ENCODE data around the gene CHST3.
"Not testable (repeated sequence)": the region's sequence is repeated elsewhere in the genome, so short reads cannot be mapped to it uniquely, and the experiment has no call there.

Gene CHST3

DNA sequence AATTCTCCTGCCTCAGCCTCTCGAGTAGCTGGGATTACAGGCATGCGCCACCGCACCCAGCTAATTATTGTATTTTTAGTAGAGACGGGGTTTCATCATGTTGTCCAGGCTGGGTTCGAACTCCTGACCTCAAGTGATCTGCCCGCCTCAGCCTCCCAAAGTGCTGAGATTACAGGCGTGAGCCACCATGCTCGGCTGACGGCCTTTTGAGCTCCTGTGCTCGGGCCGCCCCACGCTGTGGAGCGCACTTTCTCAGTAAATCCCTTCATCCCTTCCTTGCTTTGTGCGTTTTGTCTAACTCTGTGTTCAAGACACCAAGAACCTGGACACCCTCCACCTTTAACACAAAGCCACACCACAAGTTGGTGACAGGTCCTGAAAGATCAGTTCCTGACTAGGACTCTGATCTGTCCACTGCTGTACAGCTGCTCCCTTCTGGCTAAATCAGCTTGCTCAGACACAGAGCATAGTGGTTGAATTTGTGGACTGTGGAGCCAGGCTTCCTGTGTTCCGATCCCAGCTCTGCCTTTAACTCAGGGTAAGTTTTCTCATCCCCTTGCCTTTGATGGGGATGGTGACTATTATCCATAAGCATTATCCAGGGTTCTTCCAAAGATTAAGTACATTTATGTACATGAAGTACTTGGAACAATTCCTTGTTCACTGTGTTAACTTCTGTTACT lies 20.1 kb downstream of the CHST3 start:
- ATAC-seq (ENCODE audit: low read depth) (no peak), DNase-seq (ENCODE audit: low spot score) (no peak)
- Histone ChIP-seq H3K36me3 (ENCODE audit: low read depth) (peaks cover 62% of the 10 kb centered on the region), H3K27me3 (ENCODE audit: insufficient read depth, poor library complexity, severe bottlenecking) (no peaks in the 10 kb centered on the region), H3K9me3 (ENCODE audit: severe bottlenecking) (peaks cover 6% of the 10 kb centered on the region), H3K27ac (ENCODE audit: poor library complexity, severe bottlenecking) (no peak overlapping the region), H3K4me3 (ENCODE audit: severe bottlenecking) (no peak overlapping the region), H3K4me1 (ENCODE audit: insufficient read depth, poor library complexity, severe bottlenecking) (no peaks in the 10 kb centered on the region)
- no peak for TF ChIP-seq CTCF (IDR thresholded peaks at IDR 0.05; ENCODE audit: poor library complexity, severe bottlenecking)

GRCh38 chr10:71984809-71985388 lies 20.7 kb downstream of the CHST3 start:
- Histone ChIP-seq H3K4me3 (ENCODE audit: severe bottlenecking) (no peak overlapping the region), H3K4me1 (ENCODE audit: insufficient read depth, poor library complexity, severe bottlenecking) (no peaks in the 10 kb centered on the region), H3K27ac (ENCODE audit: poor library complexity, severe bottlenecking) (no peak overlapping the region), H3K36me3 (ENCODE audit: low read depth) (peaks cover 58% of the 10 kb centered on the region), H3K27me3 (ENCODE audit: insufficient read depth, poor library complexity, severe bottlenecking) (no peaks in the 10 kb centered on the region), H3K9me3 (ENCODE audit: severe bottlenecking) (peaks cover 6% of the 10 kb centered on the region)
- ATAC-seq (ENCODE audit: low read depth), result no peak
- no peak for TF ChIP-seq CTCF (IDR thresholded peaks at IDR 0.05; ENCODE audit: poor library complexity, severe bottlenecking)
- DNase-seq (ENCODE audit: low spot score), result no peak

- no peak for TF ChIP-seq CTCF (IDR thresholded peaks at IDR 0.05; ENCODE audit: poor library complexity, severe bottlenecking)
- H3K27me3 ChIP-seq (ENCODE audit: insufficient read depth, poor library complexity, severe bottlenecking), result no peaks in the 10 kb centered on the region
- no peak for DNase-seq (ENCODE audit: low spot score)
- no peak overlapping the region for H3K4me3 ChIP-seq (ENCODE audit: severe bottlenecking)
- peaks cover 6% of the 10 kb centered on the region for H3K9me3 ChIP-seq (ENCODE audit: severe bottlenecking)
- no peak overlapping the region for H3K27ac ChIP-seq (ENCODE audit: poor library complexity, severe bottlenecking)
- H3K4me1 ChIP-seq (ENCODE audit: insufficient read depth, poor library complexity, severe bottlenecking), result no peaks in the 10 kb centered on the region
- H3K36me3 ChIP-seq (ENCODE audit: low read depth), result peaks cover 50% of the 10 kb centered on the region
- ATAC-seq (ENCODE audit: low read depth), result no peak
Measured at GRCh38 chr10:71985542-71986250, 21.5 kb downstream of the CHST3 start.

GRCh38 chr10:71988895-71989294 lies 24.7 kb downstream of the CHST3 start:
- not testable (repeated sequence) for ATAC-seq (ENCODE audit: low read depth)

DNA sequence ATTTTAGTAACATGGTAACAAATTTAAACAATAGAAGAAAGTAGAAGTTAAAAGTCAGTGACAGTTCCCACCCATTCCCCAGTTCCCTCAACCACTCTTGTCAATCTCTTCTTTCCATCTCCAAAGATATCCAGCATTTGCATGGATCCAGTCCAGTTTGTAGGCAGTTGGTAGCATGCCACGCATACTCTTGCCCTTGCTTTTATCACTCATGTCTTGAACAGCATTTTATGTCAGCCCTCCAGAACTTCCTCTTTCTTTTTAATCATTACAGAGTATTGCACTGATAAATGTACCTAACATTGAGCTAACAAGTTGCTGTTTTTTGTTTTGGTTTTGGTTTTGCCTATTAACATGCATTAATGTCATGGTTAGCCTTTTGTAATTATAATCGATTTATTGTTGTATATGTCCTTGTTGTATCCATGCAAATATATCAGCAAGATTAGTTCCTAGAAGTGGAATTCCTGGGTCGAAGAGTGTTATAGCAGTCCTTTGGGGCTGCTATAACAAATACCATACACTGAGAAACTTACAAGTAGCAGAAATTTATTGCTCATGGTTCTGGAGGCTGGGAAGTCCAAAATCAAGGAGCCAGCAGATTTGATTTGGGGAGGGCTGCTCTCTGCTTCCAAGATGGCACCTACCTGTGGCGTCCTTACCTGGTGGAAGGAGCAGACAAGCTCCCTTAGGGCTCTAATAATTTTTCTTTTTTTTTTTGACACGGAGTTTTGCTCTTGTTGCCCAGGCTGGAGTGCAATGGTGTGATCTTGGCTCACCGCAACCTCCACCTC lies 25.7 kb downstream of the CHST3 start:
- no peak overlapping the region for H3K27ac ChIP-seq (ENCODE audit: poor library complexity, severe bottlenecking)
- H3K36me3 ChIP-seq (ENCODE audit: low read depth), result peaks cover 37% of the 10 kb centered on the region
- DNase-seq (ENCODE audit: low spot score), result no peak
- no peaks in the 10 kb centered on the region for H3K27me3 ChIP-seq (ENCODE audit: insufficient read depth, poor library complexity, severe bottlenecking)
- ATAC-seq (ENCODE audit: low read depth), result no peak
- TF ChIP-seq CTCF (IDR thresholded peaks at IDR 0.05; ENCODE audit: poor library complexity, severe bottlenecking), result no peak
- peaks cover 6% of the 10 kb centered on the region for H3K9me3 ChIP-seq (ENCODE audit: severe bottlenecking)
- H3K4me1 ChIP-seq (ENCODE audit: insufficient read depth, poor library complexity, severe bottlenecking), result peaks cover 1% of the 10 kb centered on the region
- no peak overlapping the region for H3K4me3 ChIP-seq (ENCODE audit: severe bottlenecking)

More at GRCh38 chr10:71988895-71989294, 24.7 kb downstream of the CHST3 start:
- H3K27ac ChIP-seq (ENCODE audit: poor library complexity, severe bottlenecking); H3K9me3 ChIP-seq (ENCODE audit: severe bottlenecking); H3K27me3 ChIP-seq (ENCODE audit: insufficient read depth, poor library complexity, severe bottlenecking); DNase-seq (ENCODE audit: low spot score); H3K4me3 ChIP-seq (ENCODE audit: severe bottlenecking); H3K4me1 ChIP-seq (ENCODE audit: insufficient read depth, poor library complexity, severe bottlenecking): not testable (repeated sequence)
- peaks cover 39% of the 10 kb centered on the region for H3K36me3 ChIP-seq (ENCODE audit: low read depth)

Data from RWPE2 (cell line).